Measurements from ENCODE around the gene ANKRD53.
A peak's percentile ranks its signal among the peaks of the same experiment; 100 is the strongest.

GRCh38 chr2:70946832-70947442, 31.5 kb upstream of the ANKRD53 start:
- TF ChIP-seq, protein P1, sequence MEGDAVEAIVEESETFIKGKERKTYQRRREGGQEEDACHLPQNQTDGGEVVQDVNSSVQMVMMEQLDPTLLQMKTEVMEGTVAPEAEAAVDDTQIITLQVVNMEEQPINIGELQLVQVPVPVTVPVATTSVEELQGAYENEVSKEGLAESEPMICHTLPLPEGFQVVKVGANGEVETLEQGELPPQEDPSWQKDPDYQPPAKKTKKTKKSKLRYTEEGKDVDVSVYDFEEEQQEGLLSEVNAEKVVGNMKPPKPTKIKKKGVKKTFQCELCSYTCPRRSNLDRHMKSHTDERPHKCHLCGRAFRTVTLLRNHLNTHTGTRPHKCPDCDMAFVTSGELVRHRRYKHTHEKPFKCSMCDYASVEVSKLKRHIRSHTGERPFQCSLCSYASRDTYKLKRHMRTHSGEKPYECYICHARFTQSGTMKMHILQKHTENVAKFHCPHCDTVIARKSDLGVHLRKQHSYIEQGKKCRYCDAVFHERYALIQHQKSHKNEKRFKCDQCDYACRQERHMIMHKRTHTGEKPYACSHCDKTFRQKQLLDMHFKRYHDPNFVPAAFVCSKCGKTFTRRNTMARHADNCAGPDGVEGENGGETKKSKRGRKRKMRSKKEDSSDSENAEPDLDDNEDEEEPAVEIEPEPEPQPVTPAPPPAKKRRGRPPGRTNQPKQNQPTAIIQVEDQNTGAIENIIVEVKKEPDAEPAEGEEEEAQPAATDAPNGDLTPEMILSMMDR (IDR thresholded peaks at IDR 0.05): peak; percentile 88
- TF ChIP-seq EP300 (IDR thresholded peaks at IDR 0.05; ENCODE audit: borderline replicate concordance in 1 of 2, low read depth in 1 of 2, low read length in 1 of 2) (no peak), TCF12 (IDR thresholded peaks at IDR 0.05) (no peak), EZH2phosphoT487 (IDR thresholded peaks at IDR 0.05; ENCODE audit: borderline replicate concordance, low read depth) (no peak)
- TF ChIP-seq, protein P2, sequence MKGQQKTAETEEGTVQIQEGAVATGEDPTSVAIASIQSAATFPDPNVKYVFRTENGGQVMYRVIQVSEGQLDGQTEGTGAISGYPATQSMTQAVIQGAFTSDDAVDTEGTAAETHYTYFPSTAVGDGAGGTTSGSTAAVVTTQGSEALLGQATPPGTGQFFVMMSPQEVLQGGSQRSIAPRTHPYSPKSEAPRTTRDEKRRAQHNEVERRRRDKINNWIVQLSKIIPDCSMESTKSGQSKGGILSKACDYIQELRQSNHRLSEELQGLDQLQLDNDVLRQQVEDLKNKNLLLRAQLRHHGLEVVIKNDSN (IDR thresholded peaks at IDR 0.05; ENCODE audit: borderline replicate concordance, low read depth): no peak
